ENCODE data around the gene CCDC142.

The CCDC142 gene

GRCh38 chr2:74504591-74504990 lies 21.8 kb upstream of the CCDC142 start:
- no peak overlapping the region for H3K27ac ChIP-seq
- TF ChIP-seq CTCF (conservative IDR thresholded peaks at IDR 0.05) (no peak), ZFX (IDR thresholded peaks at IDR 0.05) (no peak)

GRCh38 chr2:74503506-74504475 lies 21.0 kb upstream of the CCDC142 start:
- TF ChIP-seq ZFX (IDR thresholded peaks at IDR 0.05) = no peak
- TF ChIP-seq CTCF (conservative IDR thresholded peaks at IDR 0.05) = no peak
- H3K27ac ChIP-seq = no peak overlapping the region

GRCh38 chr2:74502720-74503505 lies 20.1 kb upstream of the CCDC142 start:
- H3K27ac ChIP-seq = no peak overlapping the region
- TF ChIP-seq ZFX (IDR thresholded peaks at IDR 0.05) = no peak
- no peak for TF ChIP-seq CTCF (conservative IDR thresholded peaks at IDR 0.05)

- H3K27ac ChIP-seq = no peak overlapping the region
- no peak for TF ChIP-seq ZFX (IDR thresholded peaks at IDR 0.05)
- no peak for TF ChIP-seq CTCF (conservative IDR thresholded peaks at IDR 0.05)
These were observed 19.4 kb upstream of the CCDC142 start for GRCh38 chr2:74502147-74502719.

GRCh38 chr2:74501335-74502071 lies 18.7 kb upstream of the CCDC142 start:
- H3K27ac ChIP-seq = no peak overlapping the region
- TF ChIP-seq ZFX (IDR thresholded peaks at IDR 0.05) (no peak), CTCF (conservative IDR thresholded peaks at IDR 0.05) (no peak)

- TF ChIP-seq CTCF (conservative IDR thresholded peaks at IDR 0.05) (no peak), ZFX (IDR thresholded peaks at IDR 0.05) (no peak)
- no peak overlapping the region for H3K27ac ChIP-seq
These were observed 17.8 kb upstream of the CCDC142 start for GRCh38 chr2:74500578-74500946.

Measured in C4-2B (cell line).